GM12891 (cell line): ENCODE results near the gene TECPR1.

Source experiments
- DNase-seq: peaks from one replicate; pipeline ENCODE4 v3.0.0; 2011; ENCODE audit warnings: low spot score; ENCODE audit not compliant: insufficient read length
- FAIRE-seq: peaks from 2 replicates; lab custom pipeline; 2011; peaks lifted over from hg19 to GRCh38; lab: Jason Lieb, UNC
- PAX5 ChIP-seq: IDR thresholded peaks from 2 replicates; pipeline ENCODE4 v1.6.1; 2011; ENCODE audit warnings: low read length, moderate library complexity, mild to moderate bottlenecking; ENCODE audit not compliant: insufficient read depth, severe bottlenecking
- POLR2A ChIP-seq: IDR thresholded peaks from 2 replicates; pipeline ENCODE4 v1.6.1; 2011; ENCODE audit warnings: low read depth, low read length, control low read depth
- POLR2AphosphoS5 ChIP-seq: IDR thresholded peaks from 2 replicates; pipeline ENCODE4 v1.6.1; 2011; ENCODE audit warnings: low read depth, low read length, control low read depth
- POU2F2 ChIP-seq: IDR thresholded peaks from 2 replicates; pipeline ENCODE4 v1.6.1; 2011; ENCODE audit warnings: low read depth, mild to moderate bottlenecking, control low read depth, low read length, moderate library complexity
- SPI1 ChIP-seq: IDR thresholded peaks from 2 replicates; pipeline ENCODE4 v1.6.1; 2011; ENCODE audit warnings: low read depth, low read length, control low read depth
- TAF1 ChIP-seq: IDR thresholded peaks from 2 replicates; pipeline ENCODE4 v1.6.1; 2011; ENCODE audit warnings: low read depth, low read length, control low read depth

The TECPR1 gene

DNA sequence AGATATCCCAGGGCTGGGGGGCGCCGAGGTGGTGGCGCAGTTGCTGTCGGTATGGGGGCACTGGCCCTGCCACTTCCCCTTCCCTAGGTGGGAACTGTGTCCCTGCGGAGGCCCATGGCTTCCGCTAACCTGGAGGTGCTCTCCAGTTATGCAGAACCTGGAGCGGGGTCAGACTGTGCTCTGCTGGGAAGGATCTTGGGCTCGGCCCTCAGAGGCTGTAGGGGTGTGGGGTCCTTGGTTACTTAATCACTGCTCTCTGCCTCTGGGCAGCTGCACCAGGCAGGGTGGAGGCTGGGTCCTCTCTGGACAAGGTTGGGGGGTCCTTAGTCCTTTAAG lies 31.8 kb upstream of the TECPR1 start:
- FAIRE-seq (no peak), DNase-seq (no peak)
- no peak for TF ChIP-seq SPI1
- TF ChIP-seq POU2F2: no peak
- no peak for TF ChIP-seq TAF1
- no peak for TF ChIP-seq POLR2AphosphoS5
- no peak for TF ChIP-seq PAX5
- no peak for TF ChIP-seq POLR2A

DNA sequence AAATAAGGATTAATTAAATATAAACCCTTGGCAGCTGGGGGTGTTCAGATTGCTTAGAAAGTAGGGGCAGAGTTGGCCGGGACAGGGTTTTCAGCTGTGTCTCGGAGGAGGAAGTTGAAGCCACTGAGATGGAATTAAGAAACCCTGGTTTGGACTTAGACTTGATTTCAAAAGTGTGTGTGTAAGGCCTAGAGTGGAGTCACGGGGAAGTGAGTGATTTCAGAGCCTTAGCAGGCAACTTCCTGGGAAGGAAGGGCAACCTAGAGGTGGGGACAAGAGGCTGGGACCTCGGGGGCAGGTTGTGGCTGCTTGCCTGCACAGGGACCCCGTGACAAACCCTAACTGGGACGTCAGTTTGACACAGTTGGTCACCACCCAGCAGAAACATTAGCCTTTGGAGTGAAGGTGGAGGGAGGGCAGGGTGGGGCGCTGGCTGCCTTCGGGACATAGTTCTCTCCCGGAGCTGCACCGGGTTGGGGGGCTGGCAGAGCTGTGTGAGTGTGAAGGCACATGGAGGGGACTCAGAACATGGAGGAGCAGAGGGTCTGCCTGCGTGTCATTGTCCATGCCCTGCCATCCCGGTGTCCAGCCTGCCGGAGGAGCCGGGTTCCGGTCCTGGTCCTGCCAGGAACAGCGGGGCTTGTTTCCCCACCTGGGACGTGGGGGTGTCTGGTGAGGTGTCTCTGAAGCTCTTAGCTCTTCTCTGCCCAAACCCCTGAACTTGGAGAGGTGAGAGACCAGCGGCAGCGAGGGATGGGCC lies 31.3 kb upstream of the TECPR1 start:
- no peak for FAIRE-seq
- TF ChIP-seq POLR2AphosphoS5: no peak
- TF ChIP-seq POU2F2: no peak
- TF ChIP-seq POLR2A: no peak
- no peak for TF ChIP-seq TAF1
- no peak for TF ChIP-seq SPI1
- TF ChIP-seq PAX5: no peak
- DNase-seq: no peak

DNA sequence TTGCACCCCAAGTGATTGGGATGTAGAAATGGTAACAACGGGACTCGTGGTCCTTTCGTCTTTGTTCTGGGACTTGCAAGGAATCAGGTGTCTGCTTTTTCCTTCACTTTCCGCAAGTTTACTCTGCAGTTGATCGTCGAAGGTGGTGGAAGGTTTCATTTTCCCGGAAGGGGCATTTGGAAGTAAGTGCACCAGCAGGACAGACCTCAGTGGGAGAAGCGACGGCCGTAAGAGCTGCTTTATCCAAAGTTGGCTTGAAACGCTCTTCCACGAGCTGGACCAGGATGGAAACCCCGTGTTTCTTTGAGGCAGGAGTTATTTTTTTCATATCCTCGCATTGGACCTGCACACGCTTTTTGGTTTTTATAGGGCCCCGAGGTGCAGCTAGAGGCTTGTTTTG lies 30.7 kb upstream of the TECPR1 start:
- DNase-seq (no peak), FAIRE-seq (no peak)
- TF ChIP-seq PAX5 (no peak), SPI1 (no peak), POLR2A (no peak), POLR2AphosphoS5 (no peak), TAF1 (no peak), POU2F2 (no peak)

DNA sequence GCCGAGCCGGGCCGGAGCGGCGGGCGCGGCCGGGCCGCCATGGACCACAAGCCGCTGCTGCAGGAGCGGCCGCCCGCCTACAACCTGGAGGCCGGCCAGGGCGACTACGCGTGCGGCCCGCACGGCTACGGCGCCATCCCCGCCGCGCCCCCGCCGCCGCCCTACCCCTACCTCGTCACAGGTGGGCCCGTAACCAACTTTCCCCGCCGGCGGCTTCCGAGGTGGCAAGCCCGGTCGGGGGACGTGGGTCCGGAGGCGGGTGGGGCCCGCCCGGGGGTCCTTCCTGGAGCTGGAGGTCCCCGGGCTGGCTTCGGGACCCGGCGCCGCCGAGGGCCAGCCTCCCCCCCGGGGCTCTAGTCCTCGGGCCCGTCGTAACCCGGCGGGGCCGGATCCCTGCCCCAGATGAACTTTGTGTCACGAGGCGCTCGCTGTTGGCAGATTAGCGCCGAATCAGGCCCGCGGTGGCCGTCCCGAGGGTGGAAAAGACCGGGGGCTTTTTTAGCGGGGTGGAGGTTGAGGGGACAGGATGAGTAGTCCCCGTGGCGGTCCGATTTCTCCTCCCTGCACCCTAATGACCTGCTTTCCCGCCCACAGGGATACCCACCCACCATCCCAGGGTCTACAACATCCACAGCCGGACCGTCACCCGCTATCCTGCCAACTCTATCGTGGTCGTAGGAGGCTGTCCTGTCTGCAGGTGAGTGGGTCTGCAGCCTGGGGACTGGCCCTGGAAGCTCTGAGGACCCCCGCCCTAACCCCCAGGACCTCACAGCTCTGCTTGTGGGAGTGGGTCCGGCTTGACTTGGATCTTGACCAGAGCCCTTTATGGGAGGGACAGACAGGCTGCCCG lies 29.9 kb upstream of the TECPR1 start:
- DNase-seq: no peak
- FAIRE-seq: peak; percentile 9
- TF ChIP-seq POU2F2 (no peak), POLR2A (no peak), POLR2AphosphoS5 (no peak), PAX5 (no peak), SPI1 (no peak), TAF1 (no peak)

- no peak for TF ChIP-seq POLR2AphosphoS5
- no peak for TF ChIP-seq TAF1
- FAIRE-seq (peak; percentile 64), DNase-seq (peak; percentile 96)
These were observed 29.0 kb upstream of the TECPR1 start, which contains the start of gene BRI3 for GRCh38 chr7:98280791-98281756. Gene BRI3 (plus strand): TSS chr7:98281686. CDS start chr7:98281796, 110 bp downstream.

DNA sequence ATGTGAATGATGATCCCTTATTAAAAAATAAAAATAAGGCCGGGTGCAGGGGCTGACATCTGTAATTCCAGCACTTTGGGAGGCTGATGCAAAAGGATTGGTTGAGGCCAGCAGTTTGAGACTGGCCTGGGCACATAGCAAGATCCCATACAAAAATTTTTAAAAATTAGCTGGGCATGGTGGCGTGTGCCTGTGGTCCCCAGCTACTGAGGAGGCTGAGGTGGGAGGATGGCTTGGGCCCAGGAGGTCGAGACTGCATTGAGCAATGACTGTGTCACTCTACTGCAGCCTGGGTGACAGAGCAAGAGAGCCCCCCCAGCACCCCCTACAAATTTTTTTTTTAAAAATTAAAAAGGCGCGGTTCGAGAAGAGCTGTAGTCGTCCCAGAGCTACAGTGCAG lies 28.3 kb upstream of the TECPR1 start:
- FAIRE-seq: no peak
- DNase-seq: no peak
- no peak for TF ChIP-seq TAF1
- no peak for TF ChIP-seq POLR2A

GRCh38 chr7:98278936-98279335 lies 26.9 kb upstream of the TECPR1 start:
- DNase-seq (no peak), FAIRE-seq (no peak)
- TF ChIP-seq POLR2AphosphoS5 (no peak), POLR2A (no peak), PAX5 (no peak), TAF1 (no peak), POU2F2 (no peak), SPI1 (no peak)

DNA sequence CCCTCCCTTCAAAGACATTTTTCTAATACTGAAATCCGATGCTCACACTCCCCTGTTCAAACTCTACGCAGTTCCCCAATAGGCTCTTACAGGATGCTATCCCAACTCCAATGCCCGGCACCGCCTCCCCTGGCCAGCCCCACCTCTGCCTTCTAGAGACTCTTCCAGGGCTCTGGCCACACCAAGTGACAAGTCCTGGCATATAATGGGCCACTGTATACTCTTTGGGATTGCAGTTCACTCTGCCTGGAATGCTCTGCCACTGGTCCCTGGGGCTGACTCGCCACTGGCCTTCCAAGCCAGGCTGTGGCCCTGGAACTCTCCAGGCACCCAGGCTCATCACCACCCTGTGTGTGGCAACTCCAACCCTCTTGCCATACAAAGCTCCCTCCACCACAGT lies 26.4 kb upstream of the TECPR1 start:
- FAIRE-seq (no peak), DNase-seq (no peak)
- TF ChIP-seq SPI1 (no peak), POLR2A (no peak), TAF1 (no peak), POLR2AphosphoS5 (no peak), POU2F2 (no peak), PAX5 (no peak)

GRCh38 chr7:98276241-98276761 lies 24.3 kb upstream of the TECPR1 start:
- no peak for TF ChIP-seq SPI1
- no peak for DNase-seq
- no peak for FAIRE-seq
